Parathyroid adenoma (tissue), 2 donors: ENCODE data around the gene ZNF385C.
A peak's percentile ranks its signal among the peaks of the same experiment; 100 is the strongest.

ENCODE experiments used
- H2AFZ ChIP-seq: fragments of 300-600 bp; sonication (generic); one replicate; pipeline ENCODE4 v1.7.0; 2017; ENCODE audit warnings: antibody characterized with exemption, mild to moderate bottlenecking
- H3K27ac ChIP-seq: fragments of 300-600 bp; sonication (generic); one replicate; pipeline ENCODE4 v1.7.0; 2017
- H3K27me3 ChIP-seq: fragments of 300-600 bp; sonication (generic); one replicate; pipeline ENCODE4 v1.7.0; 2017; ENCODE audit warnings: low read length; ENCODE audit not compliant: control insufficient read depth, insufficient read depth
- H3K36me3 ChIP-seq: fragments of 300-600 bp; sonication (generic); one replicate; pipeline ENCODE4 v1.7.0; 2017; ENCODE audit warnings: low read length; ENCODE audit not compliant: control insufficient read depth, insufficient read depth
- H3K4me1 ChIP-seq: fragments of 300-600 bp; sonication (generic); one replicate; pipeline ENCODE4 v1.7.0; 2017; ENCODE audit warnings: control low read depth
- H3K4me2 ChIP-seq: fragments of 300-600 bp; sonication (generic); one replicate; pipeline ENCODE4 v1.7.0; 2017; ENCODE audit warnings: low read length
- H3K4me3 ChIP-seq: fragments of 300-600 bp; sonication (generic); one replicate; pipeline ENCODE4 v1.7.0; 2017; ENCODE audit warnings: low read depth, low read length
- H3K79me2 ChIP-seq: fragments of 300-600 bp; sonication (generic); one replicate; pipeline ENCODE4 v1.7.0; 2017; ENCODE audit warnings: control low read depth
- H3K9ac ChIP-seq: fragments of 300-600 bp; sonication (generic); one replicate; pipeline ENCODE4 v1.7.0; 2017; ENCODE audit warnings: mild to moderate bottlenecking
- H3K9me3 ChIP-seq: fragments of 300-600 bp; sonication (generic); one replicate; pipeline ENCODE4 v1.7.0; 2017; ENCODE audit warnings: low read length; ENCODE audit not compliant: control insufficient read depth
- CTCF ChIP-seq: fragments of 300-600 bp; sonication (generic); IDR thresholded peaks from one replicate; pipeline ENCODE4 v1.7.0; 2017; ENCODE audit warnings: antibody characterized with exemption, mild to moderate bottlenecking
- donor health status: primary hyperparathyroidism.

Gene ZNF385C

DNA sequence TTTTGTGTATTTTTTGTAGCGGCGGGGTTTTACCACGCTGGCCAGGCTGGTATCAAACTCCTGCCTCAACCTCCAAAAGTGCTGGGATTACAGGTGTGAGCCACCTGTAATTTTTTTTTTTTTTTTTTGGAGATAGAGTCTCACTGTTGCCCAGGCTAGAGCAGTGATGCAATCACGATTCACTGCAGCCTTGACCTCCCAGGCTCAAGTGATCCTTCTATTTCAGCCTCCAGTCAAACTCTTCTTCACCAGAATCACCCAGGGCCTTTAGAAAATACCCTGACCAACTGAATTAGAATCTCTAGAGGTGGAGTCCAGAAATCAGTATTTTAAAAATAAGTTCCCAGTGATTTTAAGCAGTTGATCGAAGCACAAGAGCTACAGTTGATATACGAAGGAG, 36.9 kb upstream of the ZNF385C start:
- Histone ChIP-seq H3K79me2 (peaks cover 50% of the 10 kb centered on the region), H3K4me1 (peaks cover 22% of the 10 kb centered on the region), H3K9me3 (no peaks in the 10 kb centered on the region), H3K27ac (no peak overlapping the region), H3K9ac (no peak overlapping the region), H3K4me2 (peak overlapping the region; percentile 3), H3K4me3 (no peak overlapping the region), H3K36me3 (no peaks in the 10 kb centered on the region), H3K27me3 (no peaks in the 10 kb centered on the region), H2AFZ (no peak overlapping the region)
- no peak for TF ChIP-seq CTCF

GRCh38 chr17:42133461-42134041, 35.3 kb upstream of the ZNF385C start:
- Histone ChIP-seq H3K27me3 (no peaks in the 10 kb centered on the region), H2AFZ (no peak overlapping the region), H3K27ac (peak overlapping the region; percentile 40), H3K36me3 (no peaks in the 10 kb centered on the region), H3K79me2 (peaks cover 36% of the 10 kb centered on the region), H3K9me3 (no peaks in the 10 kb centered on the region), H3K4me2 (no peak overlapping the region), H3K4me1 (peaks cover 22% of the 10 kb centered on the region), H3K4me3 (no peak overlapping the region), H3K9ac (no peak overlapping the region)
- no peak for TF ChIP-seq CTCF

DNA sequence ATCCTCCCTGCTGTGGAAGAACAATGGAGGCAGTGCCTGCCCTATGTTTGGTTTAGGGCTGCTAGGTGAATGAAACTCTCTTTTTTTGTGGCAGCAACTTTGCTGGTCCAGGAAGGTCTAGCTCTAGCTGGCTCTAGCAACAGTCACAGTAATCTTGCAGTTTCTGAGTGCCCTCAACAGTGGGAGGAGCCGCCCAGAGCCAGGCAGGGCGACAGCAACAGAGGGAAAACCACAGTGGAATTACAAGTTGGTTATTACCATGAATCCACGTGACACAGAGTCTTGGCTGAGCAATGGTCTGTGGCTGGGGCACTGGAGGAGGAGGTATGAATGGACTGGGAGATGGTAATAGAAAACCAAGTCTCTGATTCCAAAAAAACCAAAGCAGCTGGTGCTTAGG, 34.7 kb upstream of the ZNF385C start:
- no peak for TF ChIP-seq CTCF
- Histone ChIP-seq H3K4me3 (no peak overlapping the region), H3K36me3 (no peaks in the 10 kb centered on the region), H3K9me3 (no peaks in the 10 kb centered on the region), H3K9ac (no peak overlapping the region), H3K79me2 (peaks cover 30% of the 10 kb centered on the region), H3K27ac (peak overlapping the region; percentile 40), H3K4me1 (peaks cover 22% of the 10 kb centered on the region), H3K4me2 (peak overlapping the region; percentile 3), H3K27me3 (no peaks in the 10 kb centered on the region), H2AFZ (no peak overlapping the region)

GRCh38 chr17:42131981-42132432, 33.7 kb upstream of the ZNF385C start:
- H3K79me2 ChIP-seq, result peaks cover 24% of the 10 kb centered on the region
- no peak for TF ChIP-seq CTCF
- no peaks in the 10 kb centered on the region for H3K36me3 ChIP-seq
- H3K27ac ChIP-seq, result peak overlapping the region; percentile 46
- H2AFZ ChIP-seq, result no peak overlapping the region
- peaks cover 22% of the 10 kb centered on the region for H3K4me1 ChIP-seq
- no peaks in the 10 kb centered on the region for H3K27me3 ChIP-seq
- no peak overlapping the region for H3K9ac ChIP-seq
- H3K4me2 ChIP-seq, result no peak overlapping the region
- no peaks in the 10 kb centered on the region for H3K9me3 ChIP-seq
- no peak overlapping the region for H3K4me3 ChIP-seq

DNA sequence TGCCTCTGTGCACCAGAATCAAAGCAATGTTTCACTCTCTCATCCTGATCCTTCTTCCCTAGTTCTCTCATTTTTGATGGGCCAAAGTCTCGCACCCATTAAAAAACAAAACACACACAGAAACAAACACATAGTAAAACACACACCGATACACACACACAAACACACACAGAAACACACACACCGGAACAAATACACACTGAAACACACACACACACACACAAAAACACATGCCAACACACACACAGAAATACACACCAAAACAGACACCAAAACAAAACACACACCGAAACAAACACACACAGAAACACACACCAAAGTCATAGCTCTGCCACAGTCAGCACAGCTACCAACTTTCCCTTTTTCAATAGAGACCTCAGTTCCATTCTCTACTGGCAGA, 33.0 kb upstream of the ZNF385C start:
- Histone ChIP-seq H3K36me3 (no peaks in the 10 kb centered on the region), H3K79me2 (peaks cover 17% of the 10 kb centered on the region), H3K27me3 (no peaks in the 10 kb centered on the region), H3K9me3 (no peaks in the 10 kb centered on the region), H2AFZ (no peak overlapping the region), H3K4me3 (no peak overlapping the region), H3K4me2 (no peak overlapping the region), H3K27ac (peak overlapping the region; percentile 46), H3K4me1 (peaks cover 21% of the 10 kb centered on the region), H3K9ac (no peak overlapping the region)
- no peak for TF ChIP-seq CTCF
